HG03060 (cell line): Measurements from ENCODE around the gene APC2.

Experiments
- ATAC-seq: cut with Tn5 transposase; IDR thresholded peaks from one replicate; pipeline ENCODE4 v1.9.1; 2021; ENCODE audit warnings: low read depth, moderate number of reproducible peaks; ENCODE audit not compliant: unreplicated experiment

Gene APC2

GRCh38 chr19:1441677-1442438, 8.1 kb upstream of the APC2 start:
- no peak for ATAC-seq

- no peak for ATAC-seq
Measured at GRCh38 chr19:1445185-1445931, 4.6 kb upstream of the APC2 start.

GRCh38 chr19:1445932-1446712, 3.8 kb upstream of the APC2 start:
- no peak for ATAC-seq

GRCh38 chr19:1446713-1447481, 3.0 kb upstream of the APC2 start:
- ATAC-seq: no peak

- ATAC-seq: no peak
Measured at GRCh38 chr19:1447504-1447903, 2.4 kb upstream of the APC2 start.

GRCh38 chr19:1447944-1448343, 2.0 kb upstream of the APC2 start:
- ATAC-seq: no peak

GRCh38 chr19:1450735-1451731, 1.1 kb downstream of the APC2 start:
- ATAC-seq: no peak

GRCh38 chr19:1451916-1452801, 2.2 kb downstream of the APC2 start:
- no peak for ATAC-seq

- no peak for ATAC-seq
Measured at GRCh38 chr19:1452802-1453524, 3.0 kb downstream of the APC2 start.

GRCh38 chr19:1453525-1454364, 3.8 kb downstream of the APC2 start:
- no peak for ATAC-seq

GRCh38 chr19:1455002-1455335, 5.0 kb downstream of the APC2 start:
- no peak for ATAC-seq

GRCh38 chr19:1455336-1456120, 5.6 kb downstream of the APC2 start:
- no peak for ATAC-seq

GRCh38 chr19:1456121-1456900, 6.4 kb downstream of the APC2 start:
- ATAC-seq: no peak

- no peak for ATAC-seq
Measured at GRCh38 chr19:1457031-1457739, 7.3 kb downstream of the APC2 start.

- ATAC-seq: no peak
Measured at GRCh38 chr19:1457892-1458291, 8.0 kb downstream of the APC2 start.
